Loucy (cell line): ENCODE measurements around the gene P2RX1.

Source experiments
- H2AFZ ChIP-seq: fragments of 200-600 bp; sonication (generic); 2 replicates; pipeline ENCODE4 v1.6.0; 2016; ENCODE audit warnings: antibody characterized with exemption, mild to moderate bottlenecking, low read length, moderate library complexity
- H3F3A ChIP-seq: fragments of 200-600 bp; 2 replicates; pipeline ENCODE4 v1.6.0; 2016; ENCODE audit warnings: antibody characterized with exemption, low read depth, mild to moderate bottlenecking
- H3K27me3 ChIP-seq: fragments of 200-600 bp; sonication (generic); 2 replicates; pipeline ENCODE4 v1.6.1; 2014; ENCODE audit warnings: low read length, mild to moderate bottlenecking; ENCODE audit not compliant: insufficient read depth, poor library complexity, severe bottlenecking
- H3K36me3 ChIP-seq: fragments of 200-600 bp; sonication (generic); 2 replicates; pipeline ENCODE4 v1.6.1; 2016; ENCODE audit warnings: low read length; ENCODE audit not compliant: insufficient read depth
- H3K4me1 ChIP-seq: fragments of 200-600 bp; sonication (generic); 2 replicates; pipeline ENCODE4 v1.5.1; 2014; ENCODE audit warnings: low read length, mild to moderate bottlenecking; ENCODE audit not compliant: insufficient read depth, poor library complexity, severe bottlenecking
- H3K4me2 ChIP-seq: fragments of 200-600 bp; sonication (generic); 2 replicates; pipeline ENCODE4 v1.6.0; 2014; ENCODE audit warnings: antibody characterized with exemption, low read length, low read depth, mild to moderate bottlenecking; ENCODE audit not compliant: poor library complexity, severe bottlenecking
- H3K4me3 ChIP-seq: fragments of 200-600 bp; sonication (generic); 2 replicates; pipeline ENCODE4 v1.5.1; 2014; ENCODE audit warnings: low read length, mild to moderate bottlenecking, mixed read lengths; ENCODE audit not compliant: poor library complexity, severe bottlenecking
- H3K79me2 ChIP-seq: fragments of 200-600 bp; sonication (generic); 2 replicates; pipeline ENCODE4 v1.6.1; 2014; ENCODE audit warnings: low read length; ENCODE audit not compliant: insufficient read depth
- H3K9ac ChIP-seq: fragments of 200-600 bp; sonication (generic); 2 replicates; pipeline ENCODE4 v1.6.0; 2014; ENCODE audit warnings: mild to moderate bottlenecking, low read depth, low read length, moderate library complexity; ENCODE audit not compliant: poor library complexity, severe bottlenecking
- H3K9me2 ChIP-seq: fragments of 200-600 bp; sonication (generic); replicated peaks from 2 replicates; pipeline ENCODE4 v1.6.1; 2016; ENCODE audit warnings: low read depth, low read length, mixed read lengths
- H3K9me3 ChIP-seq: fragments of 200-600 bp; sonication (generic); 2 replicates; pipeline ENCODE4 v1.6.1; 2014; ENCODE audit warnings: mild to moderate bottlenecking, antibody characterized with exemption, low read length, low read depth; ENCODE audit not compliant: insufficient read depth
- H4K20me1 ChIP-seq: fragments of 200-600 bp; sonication (generic); 2 replicates; pipeline ENCODE4 v1.6.0; 2014; ENCODE audit warnings: antibody characterized with exemption, low read length, mild to moderate bottlenecking; ENCODE audit not compliant: insufficient read depth, poor library complexity, severe bottlenecking
- CTCF ChIP-seq: fragments of 200-600 bp; sonication (generic); conservative IDR thresholded peaks from 2 replicates; pipeline ENCODE4 v1.5.1; 2014; ENCODE audit warnings: mild to moderate bottlenecking, antibody characterized with exemption, low read length
- EZH2phosphoT487 ChIP-seq: fragments of 200-600 bp; IDR thresholded peaks from 2 replicates; pipeline ENCODE4 v1.6.1; 2018; ENCODE audit warnings: antibody characterized with exemption, mild to moderate bottlenecking, moderate library complexity, borderline replicate concordance

P2RX1 gene

GRCh38 chr17:3904501-3904900, 11.8 kb downstream of the P2RX1 start:
- H2AFZ ChIP-seq, result no peak overlapping the region
- H3K9me2 ChIP-seq, result no peaks in the 10 kb centered on the region
- no peaks in the 10 kb centered on the region for H4K20me1 ChIP-seq
- no peak overlapping the region for H3K9ac ChIP-seq
- no peaks in the 10 kb centered on the region for H3K9me3 ChIP-seq
- peaks cover 7% of the 10 kb centered on the region; the same call in 1 of the 2 replicates for H3K79me2 ChIP-seq
- no peak overlapping the region for H3K4me2 ChIP-seq
- no peaks in the 10 kb centered on the region for H3K36me3 ChIP-seq
- no peaks in the 10 kb centered on the region for H3K27me3 ChIP-seq
- H3F3A ChIP-seq, result no peaks in the 10 kb centered on the region
- no peak overlapping the region for H3K4me3 ChIP-seq
- H3K4me1 ChIP-seq, result peaks cover 4% of the 10 kb centered on the region
- TF ChIP-seq CTCF (no peak), EZH2phosphoT487 (no peak)

DNA sequence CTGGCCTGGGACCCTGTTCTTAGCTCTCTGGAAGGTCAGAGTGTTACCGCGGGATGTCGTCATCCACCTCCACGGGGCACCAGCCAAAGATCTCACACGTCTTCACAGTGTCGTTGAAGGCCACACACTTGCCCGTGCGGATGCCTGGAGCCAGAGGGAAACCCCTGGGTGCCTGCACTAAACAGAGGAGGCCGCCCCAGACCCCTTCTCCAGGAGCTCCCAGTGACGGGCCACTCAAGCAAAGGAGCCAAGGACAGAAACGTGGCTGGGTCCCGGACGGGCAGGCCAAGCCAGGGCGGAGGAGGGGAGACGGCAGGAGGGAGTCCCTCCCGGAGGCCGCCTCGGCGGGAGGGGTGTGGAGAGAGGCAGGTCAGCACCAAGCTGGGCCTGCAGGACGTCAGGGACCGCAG, 12.4 kb downstream of the P2RX1 start:
- H3K9me3 ChIP-seq, result no peaks in the 10 kb centered on the region
- H3K9ac ChIP-seq, result no peak overlapping the region
- peaks cover 4% of the 10 kb centered on the region for H3K4me1 ChIP-seq
- no peaks in the 10 kb centered on the region for H3K27me3 ChIP-seq
- peaks cover under 1% of the 10 kb centered on the region; the same call in 1 of the 2 replicates for H3K36me3 ChIP-seq
- TF ChIP-seq CTCF, result no peak
- no peak for TF ChIP-seq EZH2phosphoT487
- H3K4me3 ChIP-seq, result no peak overlapping the region
- H3F3A ChIP-seq, result no peaks in the 10 kb centered on the region
- H3K9me2 ChIP-seq, result no peaks in the 10 kb centered on the region
- no peaks in the 10 kb centered on the region for H4K20me1 ChIP-seq
- H3K79me2 ChIP-seq, result peaks cover 5% of the 10 kb centered on the region; the same call in 1 of the 2 replicates
- no peak overlapping the region for H2AFZ ChIP-seq
- no peak overlapping the region for H3K4me2 ChIP-seq

- H3F3A ChIP-seq, result no peaks in the 10 kb centered on the region
- no peak overlapping the region for H2AFZ ChIP-seq
- peaks cover 4% of the 10 kb centered on the region for H3K4me1 ChIP-seq
- H3K79me2 ChIP-seq, result peaks cover 5% of the 10 kb centered on the region; the same call in 1 of the 2 replicates
- peaks cover 5% of the 10 kb centered on the region; the same call in 1 of the 2 replicates for H3K36me3 ChIP-seq
- no peak overlapping the region for H3K9ac ChIP-seq
- no peaks in the 10 kb centered on the region for H3K9me3 ChIP-seq
- H3K4me2 ChIP-seq, result no peak overlapping the region
- TF ChIP-seq EZH2phosphoT487 (no peak), CTCF (no peak)
- no peaks in the 10 kb centered on the region for H4K20me1 ChIP-seq
- no peaks in the 10 kb centered on the region for H3K27me3 ChIP-seq
- H3K9me2 ChIP-seq, result no peaks in the 10 kb centered on the region
- no peak overlapping the region for H3K4me3 ChIP-seq
Measured at GRCh38 chr17:3903051-3903825, 13.0 kb downstream of the P2RX1 start.
